ENCODE results near the gene CPSF7.

Gene CPSF7

DNA sequence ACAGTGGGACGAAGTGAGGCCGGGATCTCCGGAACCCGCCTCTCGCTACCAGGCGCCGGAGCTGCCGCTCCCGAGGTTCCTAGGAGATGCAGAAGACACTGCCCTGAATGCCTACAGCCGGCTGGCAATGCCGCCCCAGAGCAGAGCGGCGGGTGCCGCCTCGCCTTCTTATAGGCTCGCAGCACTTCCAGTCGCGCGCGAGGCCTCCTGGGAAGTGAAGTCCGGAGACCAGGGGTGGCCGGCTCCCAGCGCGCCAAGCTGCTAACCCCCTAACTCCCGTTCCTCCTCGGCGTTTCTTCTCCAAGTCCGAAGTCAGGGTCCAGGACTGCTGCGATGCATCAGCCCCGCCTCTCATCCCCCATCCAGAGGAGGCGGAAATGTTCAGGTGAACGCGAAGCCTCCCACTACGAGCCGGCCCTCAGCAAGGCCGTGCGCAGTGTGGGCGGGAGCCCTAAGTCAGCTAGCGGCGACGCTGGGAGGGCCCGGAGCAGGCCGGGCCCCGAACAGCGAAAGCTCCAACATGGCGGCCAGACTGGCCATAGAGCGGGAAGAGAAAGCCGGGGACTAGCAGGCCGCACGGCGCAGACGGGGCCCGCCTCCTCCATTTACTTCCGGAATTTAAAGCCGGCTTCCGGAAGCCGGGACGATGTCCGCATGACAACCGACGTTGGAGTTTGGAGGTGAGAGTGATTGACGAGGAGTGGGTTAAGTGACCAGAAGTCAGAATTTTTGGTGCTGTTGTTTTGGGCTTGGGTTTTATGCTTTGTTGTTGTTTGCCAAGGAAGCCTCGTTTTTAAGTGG, 67.8 kb downstream of the CPSF7 start, which contains the start of the genes CYB561A3 and TMEM138:
CYB561A3 (minus strand) TSS at position 142 of the 801 bp plus-strand sequence. CDS start 5,169 bp downstream, outside the sequence.
TMEM138 (plus strand) TSS at position 634 of the 801 bp plus-strand sequence. CDS start 2,017 bp downstream, outside the sequence.
- peak; percentile 86 for DNase-seq (ENCODE audit: low spot score)
- TF ChIP-seq, protein P1, sequence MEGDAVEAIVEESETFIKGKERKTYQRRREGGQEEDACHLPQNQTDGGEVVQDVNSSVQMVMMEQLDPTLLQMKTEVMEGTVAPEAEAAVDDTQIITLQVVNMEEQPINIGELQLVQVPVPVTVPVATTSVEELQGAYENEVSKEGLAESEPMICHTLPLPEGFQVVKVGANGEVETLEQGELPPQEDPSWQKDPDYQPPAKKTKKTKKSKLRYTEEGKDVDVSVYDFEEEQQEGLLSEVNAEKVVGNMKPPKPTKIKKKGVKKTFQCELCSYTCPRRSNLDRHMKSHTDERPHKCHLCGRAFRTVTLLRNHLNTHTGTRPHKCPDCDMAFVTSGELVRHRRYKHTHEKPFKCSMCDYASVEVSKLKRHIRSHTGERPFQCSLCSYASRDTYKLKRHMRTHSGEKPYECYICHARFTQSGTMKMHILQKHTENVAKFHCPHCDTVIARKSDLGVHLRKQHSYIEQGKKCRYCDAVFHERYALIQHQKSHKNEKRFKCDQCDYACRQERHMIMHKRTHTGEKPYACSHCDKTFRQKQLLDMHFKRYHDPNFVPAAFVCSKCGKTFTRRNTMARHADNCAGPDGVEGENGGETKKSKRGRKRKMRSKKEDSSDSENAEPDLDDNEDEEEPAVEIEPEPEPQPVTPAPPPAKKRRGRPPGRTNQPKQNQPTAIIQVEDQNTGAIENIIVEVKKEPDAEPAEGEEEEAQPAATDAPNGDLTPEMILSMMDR (IDR thresholded peaks at IDR 0.05; ENCODE audit: extremely low read depth, missing control alignments): no peak

DNA sequence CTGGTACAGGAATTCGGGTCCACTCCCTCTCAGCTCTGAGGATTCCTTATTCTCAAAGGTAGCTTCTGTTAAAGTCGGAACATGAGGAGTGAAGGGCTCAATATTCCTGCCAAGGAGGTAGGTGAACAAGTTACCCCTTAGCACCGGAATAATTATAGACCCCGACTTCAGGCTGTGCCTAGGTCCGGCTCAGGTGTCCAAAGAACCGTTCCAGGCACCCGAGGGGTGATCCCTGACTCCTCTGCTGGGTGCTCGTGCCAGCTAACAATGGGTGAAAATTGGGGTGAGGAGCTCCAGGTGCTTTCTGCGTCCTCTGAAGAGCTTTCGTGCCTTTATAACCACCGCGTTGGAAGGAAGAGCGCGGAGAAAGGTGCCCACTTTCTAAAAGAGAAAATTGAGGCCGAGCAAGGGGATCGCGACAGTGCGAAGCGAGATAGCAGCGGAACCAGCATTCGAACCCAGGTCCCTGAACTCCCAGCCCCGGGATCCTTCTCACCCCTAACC, 68.5 kb downstream of the CPSF7 start:
- TF ChIP-seq, protein P1 (IDR thresholded peaks at IDR 0.05; ENCODE audit: extremely low read depth, missing control alignments): no peak
- no peak for DNase-seq (ENCODE audit: low spot score)

DNA sequence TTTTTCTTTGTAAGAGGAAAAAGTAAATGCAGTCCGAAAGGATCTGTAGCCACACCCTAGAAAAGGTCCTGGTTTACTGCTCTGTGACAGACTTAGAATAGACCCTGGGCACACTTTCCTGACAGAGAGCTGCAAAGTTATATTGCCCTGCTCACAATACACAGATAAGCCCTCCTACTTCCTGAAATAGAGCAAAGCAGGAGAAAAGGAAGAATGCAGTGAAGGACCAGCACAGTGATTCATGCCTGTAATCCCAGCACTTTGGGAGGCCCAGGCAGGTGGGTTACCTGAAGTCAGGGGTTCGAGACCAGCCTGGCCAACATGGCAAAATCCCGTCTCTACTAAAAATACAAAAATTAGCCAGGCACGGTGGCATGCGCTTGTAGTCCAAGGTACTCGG, 70.3 kb downstream of the CPSF7 start:
- TF ChIP-seq, protein P1 (IDR thresholded peaks at IDR 0.05; ENCODE audit: extremely low read depth, missing control alignments): no peak
- no peak for DNase-seq (ENCODE audit: low spot score)

DNA sequence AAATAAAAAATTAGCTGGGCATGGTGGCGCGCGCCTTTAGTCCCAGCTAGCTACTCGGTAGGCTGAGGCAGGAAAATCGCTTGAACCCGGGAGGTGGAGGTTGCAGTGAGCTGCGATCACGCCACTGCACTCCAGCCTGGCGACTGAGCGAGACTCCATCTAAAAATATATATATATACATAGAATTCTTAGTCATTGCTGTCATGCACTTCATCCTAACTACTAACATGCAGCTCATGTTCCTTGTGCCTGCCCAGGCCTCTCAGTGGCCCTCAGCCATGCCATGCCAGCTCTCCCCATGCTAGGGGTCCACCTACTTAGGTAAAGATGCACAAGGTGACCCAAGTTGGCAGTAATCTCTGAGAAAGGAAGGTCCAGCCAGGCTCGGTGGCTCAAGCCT, 71.2 kb downstream of the CPSF7 start:
- DNase-seq (ENCODE audit: low spot score): no peak

DNA sequence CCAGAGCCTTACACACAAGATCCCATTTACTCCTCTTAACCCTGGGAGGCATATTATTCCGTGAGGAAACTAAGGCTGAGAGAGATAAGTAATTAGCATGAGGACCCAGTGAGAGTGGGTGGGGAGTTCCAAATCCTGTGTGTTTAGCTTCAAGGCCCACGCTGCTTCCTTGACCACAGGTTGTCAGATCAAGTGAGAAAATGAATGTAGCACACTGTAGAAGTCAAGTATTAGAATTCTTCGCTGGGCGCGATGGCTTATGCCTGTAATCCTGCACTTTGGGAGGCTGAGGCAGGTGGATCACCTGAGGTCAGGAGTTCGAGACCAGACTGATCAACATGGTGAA, 71.9 kb downstream of the CPSF7 start:
- no peak for DNase-seq (ENCODE audit: low spot score)
- TF ChIP-seq, protein P1 (IDR thresholded peaks at IDR 0.05; ENCODE audit: extremely low read depth, missing control alignments): no peak

More for the DNA sequence above, 71.2 kb downstream of the CPSF7 start:
- TF ChIP-seq, protein P1 (IDR thresholded peaks at IDR 0.05; ENCODE audit: extremely low read depth, missing control alignments): no peak

DNA sequence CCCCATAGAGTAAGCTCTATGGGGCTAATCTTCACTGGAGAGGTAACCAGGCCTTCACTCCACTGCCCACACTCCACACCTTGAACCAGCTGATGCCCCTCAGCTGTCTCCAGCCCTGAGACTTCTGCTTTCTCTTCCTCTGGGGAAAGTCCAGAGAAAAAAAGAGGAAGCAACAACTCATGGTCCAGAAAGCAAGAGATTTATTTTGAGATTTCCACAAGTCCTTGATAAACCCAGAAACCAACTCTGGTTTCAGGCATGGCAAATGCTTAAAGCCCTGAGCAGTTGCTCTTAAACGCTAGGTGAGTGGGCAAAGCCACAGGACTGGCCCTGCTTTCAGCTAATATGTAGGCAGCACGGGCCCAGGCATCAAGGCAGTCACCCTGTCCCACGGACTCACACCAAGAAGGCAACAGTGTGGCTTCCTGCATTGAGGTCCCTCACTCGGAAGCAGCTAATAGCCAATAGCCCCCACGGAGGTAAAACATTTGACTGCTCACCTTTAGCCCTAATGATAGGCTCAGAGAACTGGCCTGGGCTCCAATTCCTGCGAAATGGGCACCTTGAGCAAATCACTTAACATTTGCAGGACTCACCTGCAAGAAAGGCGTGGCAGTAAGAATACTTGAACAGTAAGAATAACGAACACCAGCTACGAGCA, 72.4 kb downstream of the CPSF7 start:
- TF ChIP-seq, protein P1 (IDR thresholded peaks at IDR 0.05; ENCODE audit: extremely low read depth, missing control alignments): no peak
- DNase-seq (ENCODE audit: low spot score): peak; percentile 59

DNA sequence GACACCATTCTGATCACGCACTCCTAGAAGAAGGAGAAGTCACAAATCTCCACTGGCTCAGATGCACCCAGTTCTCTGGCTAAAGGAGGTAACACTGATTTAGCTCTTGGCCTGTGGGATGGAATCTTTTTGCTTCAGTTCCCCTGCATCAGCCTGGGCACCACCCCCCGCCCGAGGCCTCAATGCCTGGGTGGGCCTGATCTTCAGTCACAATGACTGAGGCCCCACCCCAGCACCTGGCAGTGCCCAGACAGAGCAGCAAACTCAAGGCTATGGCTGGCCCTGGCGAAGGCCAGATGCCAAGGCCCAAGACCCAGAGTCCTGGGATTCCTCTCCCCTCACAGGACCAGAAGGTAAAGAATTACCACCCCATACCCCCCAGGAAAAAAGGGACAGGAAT, 73.1 kb downstream of the CPSF7 start:
- TF ChIP-seq, protein P1 (IDR thresholded peaks at IDR 0.05; ENCODE audit: extremely low read depth, missing control alignments): no peak

More for the DNA sequence above, 73.1 kb downstream of the CPSF7 start:
- no peak for DNase-seq (ENCODE audit: low spot score)
